ENCODE results near the gene VARS2.

- TF ChIP-seq POLR2AphosphoS5 (IDR thresholded peaks at IDR 0.05; ENCODE audit: insufficient read depth, low read depth, low read length) (no peak), CTCF (IDR thresholded peaks at IDR 0.05; ENCODE audit: extremely low read depth in 1 of 2, insufficient read depth in 1 of 2, low read depth in 1 of 2, low read length in 2 of 2) (no peak), EZH2 (IDR thresholded peaks at IDR 0.05; ENCODE audit: borderline replicate concordance, low read depth, low read length, severe bottlenecking) (no peak), MAX (IDR thresholded peaks at IDR 0.05; ENCODE audit: insufficient read depth, insufficient read length) (no peak), POLR2A (IDR thresholded peaks at IDR 0.05; ENCODE audit: low read depth, low read length) (no peak), JUN (IDR thresholded peaks at IDR 0.05; ENCODE audit: borderline replicate concordance, insufficient read depth, insufficient read length, low read depth) (no peak), FOS (IDR thresholded peaks at IDR 0.05; ENCODE audit: borderline replicate concordance, insufficient read depth, low read length) (no peak)
Observed at GRCh38 chr6:30964075-30964474, 50.0 kb downstream of the VARS2 start.
